Measurements from ENCODE around the gene GFY.
A peak's percentile ranks its signal among the peaks of the same experiment; 100 is the strongest.

GFY gene, protein sequence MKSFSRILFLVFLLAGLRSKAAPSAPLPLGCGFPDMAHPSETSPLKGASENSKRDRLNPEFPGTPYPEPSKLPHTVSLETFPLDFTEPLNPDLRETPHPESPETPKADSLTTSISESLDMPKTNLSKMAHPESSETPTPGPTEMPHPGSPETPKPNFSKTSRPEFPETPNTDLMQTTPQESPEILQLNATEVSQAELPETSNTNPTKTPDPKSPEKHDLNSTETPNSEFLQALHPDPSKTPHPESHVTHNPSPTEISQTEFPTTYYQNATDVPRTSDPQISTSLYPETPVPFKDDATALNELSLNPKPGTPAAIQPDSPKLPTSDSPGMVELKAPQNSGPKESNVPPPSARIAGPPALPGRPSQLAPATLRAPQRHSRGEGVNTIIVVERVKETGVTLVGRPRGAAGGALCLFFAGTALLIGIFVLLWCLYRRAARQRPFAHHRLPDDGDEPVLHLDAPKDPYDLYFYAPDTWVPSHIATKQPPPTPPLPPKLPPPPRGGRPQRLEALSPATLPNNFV

GRCh38 chr19:49425178-49425577 is at the start of gene GFY:
Gene GFY, plus strand, starts transcription at chr19:49425388. Its CDS starts 1,043 bp downstream, at chr19:49426431.
- DNase-seq = no peak

- DNase-seq = no peak
These were observed 46.7 kb upstream of the GFY start for GRCh38 chr19:49378512-49378911.

DNA sequence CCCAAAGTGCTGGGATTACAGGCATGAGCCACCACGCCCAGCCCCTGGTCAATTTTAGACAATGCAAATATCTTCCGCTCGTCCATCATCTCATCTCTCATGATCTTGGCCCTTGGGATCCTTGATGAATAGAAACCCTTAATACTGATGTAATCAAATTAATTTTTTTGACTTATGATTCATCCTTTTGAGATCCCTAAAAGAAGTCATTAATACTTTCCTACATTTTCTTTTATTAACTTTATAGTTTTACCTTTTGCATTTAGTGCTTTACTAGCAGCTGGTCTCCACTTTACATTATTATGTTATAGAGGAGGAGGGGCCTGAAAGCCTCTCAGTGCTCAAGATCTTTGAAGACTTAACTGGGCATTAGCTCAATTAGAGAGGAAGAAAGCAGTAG is 44.8 kb upstream of the GFY start:
- DNase-seq = no peak

GRCh38 chr19:49382639-49383038 is 42.5 kb upstream of the GFY start:
- DNase-seq = no peak

DNA sequence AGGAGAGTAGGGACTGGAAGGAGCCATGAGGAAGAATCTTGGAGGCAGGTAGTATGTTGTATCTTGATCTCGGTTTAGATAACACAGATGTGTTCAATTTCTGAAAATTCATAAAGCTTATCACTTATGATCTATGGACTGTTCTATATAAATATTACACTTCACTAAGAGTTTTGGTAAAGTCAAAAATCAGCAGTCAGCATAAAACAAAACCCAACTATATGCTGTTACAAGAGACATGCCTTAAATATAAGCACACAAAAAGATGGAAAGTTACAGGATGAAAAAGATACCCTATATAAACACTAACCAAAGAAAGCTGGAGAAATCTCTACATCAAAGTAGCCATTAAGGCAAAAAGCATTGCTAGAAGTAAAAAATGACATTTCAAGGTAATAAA is 41.6 kb upstream of the GFY start:
- DNase-seq = no peak

DNA sequence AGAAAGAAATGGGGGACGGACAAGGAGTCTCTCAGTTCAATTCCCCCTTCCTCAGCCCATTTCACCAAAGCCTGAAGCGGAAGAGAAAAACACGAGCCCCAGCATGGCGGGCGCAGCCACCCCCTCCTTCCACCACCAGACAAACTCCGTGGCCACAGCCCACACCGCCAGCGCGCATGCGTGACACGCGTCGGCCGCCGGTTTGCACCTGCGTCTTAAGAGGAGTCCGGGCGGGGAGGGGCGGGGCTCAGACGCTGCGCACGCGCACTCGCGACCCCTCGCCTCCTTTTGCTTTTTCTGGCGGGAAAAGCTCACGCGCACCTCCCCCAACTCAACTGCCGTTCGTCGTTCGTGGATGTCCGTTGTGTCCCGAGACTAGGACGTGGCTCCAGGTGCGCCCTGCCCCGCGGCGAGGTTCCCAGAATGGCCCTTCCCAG is 37.2 kb upstream of the GFY start, which contains the start of gene KASH5:
Gene KASH5, plus strand, starts transcription at position 314 of the 437 bp plus-strand sequence. CDS start 2,635 bp downstream, outside the sequence.
- peak; percentile 88 for DNase-seq

GRCh38 chr19:49389406-49389805 is 35.8 kb upstream of the GFY start:
- no peak for DNase-seq

GRCh38 chr19:49390131-49390928 is 34.9 kb upstream of the GFY start:
- peak; percentile 62 for DNase-seq

DNA sequence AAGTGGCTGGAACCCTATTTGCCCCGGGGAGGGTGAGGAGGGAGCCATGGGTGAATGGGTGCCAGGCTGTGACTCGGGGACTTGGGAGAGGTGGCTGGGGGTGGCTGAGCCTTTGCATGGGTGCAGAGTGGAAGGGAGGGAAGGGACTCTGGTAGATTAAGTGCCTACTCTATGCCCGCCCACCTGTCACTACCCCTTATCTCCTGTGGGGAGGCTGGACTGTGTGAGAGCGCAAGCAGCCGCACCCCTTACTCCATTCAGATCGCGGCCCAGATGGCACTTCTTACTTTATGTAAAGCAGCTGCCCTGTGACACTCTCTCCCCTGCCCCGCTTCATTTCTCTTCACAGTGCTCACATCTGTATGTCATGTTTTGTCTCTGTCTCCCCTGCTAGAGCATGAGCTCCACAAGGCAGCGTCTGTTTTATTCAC is 34.2 kb upstream of the GFY start:
- DNase-seq = peak; percentile 62

DNA sequence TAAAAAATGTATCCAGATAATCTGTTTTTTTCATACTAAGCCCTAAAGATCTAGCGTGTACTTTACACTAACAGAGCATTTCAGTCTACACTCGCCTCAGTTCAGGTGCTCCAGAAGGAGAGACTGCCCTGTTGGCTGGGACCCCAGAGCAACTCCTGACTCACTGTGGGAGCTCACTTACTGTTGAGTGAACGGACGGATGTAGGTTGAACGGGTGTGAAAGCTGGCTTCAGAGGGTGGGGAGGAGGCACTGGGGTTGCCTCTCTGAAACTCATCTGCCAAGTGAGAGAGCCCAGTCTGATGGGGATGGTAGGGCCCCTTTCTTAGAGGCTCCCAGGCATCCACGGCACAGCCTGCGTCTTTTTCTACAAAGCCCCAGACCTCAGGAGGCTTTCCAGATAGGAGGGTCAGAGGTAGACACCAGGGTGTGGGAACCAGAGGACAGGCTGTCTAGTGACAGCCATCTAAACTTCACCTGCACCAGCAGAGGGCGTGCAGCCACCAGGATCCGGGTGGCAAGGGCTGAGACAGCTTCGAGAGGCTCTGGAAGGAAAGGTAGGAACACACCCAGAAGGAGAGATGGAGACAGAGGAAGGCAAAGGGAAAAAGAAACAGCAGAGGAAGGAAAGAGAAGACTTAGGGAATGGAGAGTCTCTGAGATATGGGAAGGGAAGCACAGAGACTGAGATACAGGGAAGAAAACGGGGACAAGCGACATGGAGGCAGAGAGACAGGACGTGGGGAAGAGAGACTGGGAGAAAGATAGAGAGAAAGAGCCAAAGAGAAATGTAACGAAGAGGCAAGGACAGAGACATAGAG is 33.4 kb upstream of the GFY start:
- DNase-seq = peak; percentile 88

DNA sequence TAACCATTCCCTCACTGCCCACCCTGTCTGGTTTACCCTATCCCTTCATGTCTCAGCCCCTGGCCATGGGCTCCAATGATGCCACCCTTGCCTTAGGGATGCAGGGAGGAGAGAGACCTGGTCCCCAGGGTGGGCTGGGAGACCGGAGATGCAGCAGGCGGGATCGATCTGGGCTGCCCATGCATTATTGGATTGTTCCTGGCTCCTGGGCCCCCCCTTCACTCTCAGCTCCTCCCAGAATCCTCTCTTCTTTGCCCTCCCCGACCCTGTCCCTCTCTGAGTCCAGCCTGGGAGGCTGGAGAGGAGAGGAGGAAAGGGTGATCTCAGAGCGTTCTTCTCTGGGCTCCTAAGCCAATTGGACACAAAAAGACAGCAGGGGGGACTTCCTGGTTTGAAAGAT is 31.3 kb upstream of the GFY start:
- no peak for DNase-seq

DNA sequence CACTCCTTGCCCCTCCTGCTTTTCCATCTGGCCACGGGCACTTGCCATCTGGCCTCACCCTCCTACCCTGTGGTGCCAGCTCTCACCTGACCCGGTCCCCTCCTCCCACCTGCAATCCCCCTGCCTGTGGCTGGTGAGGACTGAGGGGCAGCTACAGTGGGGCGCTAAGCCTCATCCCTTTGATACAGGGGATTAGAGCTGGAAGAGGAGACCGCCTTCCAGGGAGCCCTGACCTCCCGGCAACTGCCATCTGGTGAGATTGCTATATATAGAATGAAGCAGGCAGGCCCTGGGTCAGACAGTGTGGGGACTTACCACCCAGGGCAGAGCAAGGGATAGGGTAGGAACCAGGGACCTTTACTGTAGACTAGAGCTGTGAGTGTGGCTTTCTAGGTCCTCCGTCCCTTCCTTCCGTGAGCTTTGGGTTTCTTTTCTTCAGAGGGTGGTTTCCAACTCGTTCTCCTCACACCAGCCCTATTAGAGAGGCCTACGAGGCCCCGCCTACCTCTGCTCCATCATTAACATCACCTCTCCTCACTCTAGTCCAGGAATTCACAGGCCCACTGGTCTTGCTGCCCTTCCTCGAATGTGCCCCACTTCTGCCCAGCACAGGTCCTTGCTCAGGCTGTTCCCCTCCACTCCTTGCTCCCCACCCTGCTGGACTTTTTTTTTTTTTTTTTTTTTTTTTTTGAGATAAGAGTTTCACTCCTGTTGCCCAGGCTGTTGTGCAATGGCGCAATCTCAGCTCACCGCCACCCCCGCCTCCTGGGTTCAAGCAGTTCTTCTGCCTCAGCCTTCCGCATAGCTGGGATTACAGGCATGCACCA is 29.4 kb upstream of the GFY start:
- no peak for DNase-seq

DNA sequence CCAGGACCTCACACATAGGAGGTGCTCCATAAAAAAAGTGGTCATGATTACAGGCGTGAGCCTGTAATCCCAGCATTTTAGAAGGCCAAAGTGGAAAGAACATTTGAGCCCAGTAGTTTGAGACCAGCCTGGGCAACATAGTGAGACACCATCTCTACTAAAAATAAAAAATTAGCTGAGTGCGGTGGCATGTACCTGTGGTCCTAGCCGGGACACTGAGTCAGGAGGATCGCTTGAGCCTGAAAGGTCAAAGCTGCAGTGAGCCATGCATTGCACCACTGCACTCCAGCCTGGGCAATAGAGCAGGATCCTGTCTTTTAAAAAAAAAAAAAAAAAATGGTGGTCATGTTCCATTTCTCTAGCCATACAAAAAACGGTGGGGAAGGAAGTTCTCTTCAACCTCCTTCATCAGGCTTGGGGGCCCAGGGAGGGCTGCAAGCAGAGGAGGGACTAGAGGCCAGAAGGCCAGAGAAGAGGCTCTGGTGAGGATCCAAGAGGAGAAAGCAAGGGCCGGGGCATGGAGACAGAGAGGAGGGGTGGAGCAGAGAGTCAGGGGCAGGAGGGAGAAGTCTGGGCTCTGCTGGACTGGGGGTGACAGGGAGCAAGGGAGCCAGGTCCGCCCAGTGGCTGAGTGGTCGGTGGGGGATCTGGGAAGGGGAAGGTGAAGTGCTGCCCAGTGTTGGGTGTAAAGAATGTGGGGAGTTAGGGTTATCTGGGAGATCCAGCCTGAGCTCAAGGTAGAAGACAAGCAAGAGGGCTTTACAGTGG is 28.3 kb upstream of the GFY start:
- no peak for DNase-seq

DNA sequence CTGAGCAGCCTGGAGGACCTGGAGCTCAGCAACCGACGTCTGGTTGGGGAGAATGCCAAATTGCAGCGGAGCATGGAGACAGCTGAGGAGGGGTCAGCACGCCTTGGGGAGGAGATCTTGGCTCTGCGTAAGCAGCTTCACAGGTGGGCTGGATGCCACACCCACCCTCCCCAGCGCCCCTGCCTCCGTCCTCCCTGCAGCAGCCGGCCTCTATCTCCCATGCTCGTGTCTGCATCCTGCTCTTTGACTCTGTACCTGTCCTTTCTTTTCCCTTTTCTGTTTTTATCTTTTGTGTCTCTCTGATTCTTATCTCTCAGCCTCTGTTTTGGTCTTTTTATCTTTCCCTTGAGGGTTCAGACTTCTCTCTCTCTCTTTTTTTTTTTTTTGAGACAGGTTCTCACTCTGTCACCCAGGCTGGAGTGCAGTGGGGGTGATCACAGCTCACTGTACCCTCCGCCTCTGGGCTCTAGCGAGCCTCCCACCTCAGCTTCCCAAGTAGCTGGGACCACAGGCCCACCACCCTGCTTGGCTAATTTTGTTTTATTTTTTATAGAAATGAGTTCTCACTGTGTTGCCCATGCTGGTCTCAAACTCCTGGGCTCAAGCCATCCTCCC is 27.1 kb upstream of the GFY start:
- no peak for DNase-seq

DNA sequence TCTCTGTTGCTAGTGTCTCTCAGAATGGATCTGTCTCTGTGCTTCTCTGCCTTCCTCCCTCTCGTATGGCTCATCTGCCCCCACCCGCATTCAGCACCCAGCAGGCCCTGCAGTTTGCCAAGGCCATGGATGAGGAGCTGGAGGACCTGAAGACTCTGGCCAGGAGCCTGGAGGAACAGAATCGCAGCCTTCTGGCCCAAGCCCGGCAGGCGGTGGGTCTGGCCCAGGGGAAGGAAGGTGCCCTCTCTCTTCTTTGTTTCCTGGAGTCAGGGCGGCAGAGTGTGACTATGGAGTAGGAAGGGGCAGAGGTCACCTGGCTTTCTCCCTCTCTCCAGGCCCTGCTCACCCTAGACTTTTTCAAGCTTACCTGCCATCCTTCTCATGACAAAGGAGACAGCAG is 26.3 kb upstream of the GFY start:
- no peak for DNase-seq

GRCh38 chr19:49400029-49400428 is 25.2 kb upstream of the GFY start:
- no peak for DNase-seq

DNA sequence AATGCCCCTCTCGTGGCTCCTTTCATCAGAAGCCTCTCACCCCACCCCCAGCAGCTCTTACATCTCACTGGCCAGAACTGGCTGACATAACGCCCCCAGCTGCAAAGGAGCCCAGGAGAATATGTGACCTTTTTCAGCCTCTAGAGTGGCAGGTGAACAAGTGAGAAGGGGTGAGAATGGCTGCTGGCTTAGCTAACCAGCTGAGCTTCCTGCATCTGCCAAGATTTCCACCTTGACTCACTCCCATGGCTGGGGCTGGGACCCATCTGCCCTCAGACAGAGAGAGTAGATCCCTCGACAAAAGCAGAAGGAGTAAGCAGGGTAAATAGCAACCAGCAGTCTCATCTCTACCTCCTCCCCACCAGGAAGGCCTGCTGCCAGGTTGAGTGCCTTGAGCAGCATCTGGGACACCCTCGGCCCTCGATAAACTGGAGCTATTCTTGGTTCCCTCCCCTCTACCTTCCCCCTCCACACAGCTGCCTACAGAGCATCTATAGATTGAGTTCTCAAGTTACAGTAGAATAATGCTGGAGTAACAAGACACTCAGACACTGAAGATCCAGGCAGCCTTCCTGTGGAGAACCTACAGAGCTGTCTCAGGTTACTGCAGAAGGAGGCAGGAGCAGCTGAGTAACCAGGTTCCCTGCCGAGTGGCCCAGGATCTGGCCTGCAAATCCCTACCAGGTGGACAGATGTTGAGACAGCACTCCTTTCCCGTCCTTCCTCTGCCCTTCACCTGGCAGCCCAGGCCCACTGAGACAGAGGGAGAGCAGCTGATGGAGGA is 21.6 kb upstream of the GFY start:
- peak; percentile 85 for DNase-seq

DNA sequence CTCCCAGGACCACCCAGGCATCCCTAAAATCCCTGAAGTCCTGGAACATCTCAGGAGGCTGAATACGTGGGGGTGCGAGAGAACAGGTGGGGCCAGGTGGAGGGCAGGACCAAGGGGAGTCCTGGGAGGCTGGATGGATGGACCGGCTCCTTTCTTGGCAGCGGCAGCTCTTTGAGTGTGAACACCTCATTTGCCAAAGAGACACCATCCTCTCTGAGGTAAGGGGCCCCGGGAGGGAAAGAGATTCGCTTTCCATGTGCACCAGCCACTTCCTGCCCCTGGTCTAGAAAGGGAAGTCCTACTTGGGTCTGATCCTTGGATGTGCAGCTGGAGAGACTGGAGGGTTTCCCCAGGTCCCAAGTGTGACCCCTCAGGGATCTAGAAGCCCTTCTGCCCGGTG is 18.1 kb upstream of the GFY start:
- no peak for DNase-seq

GRCh38 chr19:49407482-49408015 is 17.6 kb upstream of the GFY start:
- DNase-seq = no peak
